Right ventricle myocardium inferior (tissue), 1 donor: ENCODE data around the gene OXCT1. TPM values are rescaled to one million over a fixed set of nuclear protein-coding genes. Genes with fewer than 3 reads are reported as not detected.
"Not testable (repeated sequence)": the region's sequence is repeated elsewhere in the genome, so short reads cannot be mapped to it uniquely, and the experiment has no call there.

ENCODE experiments used
- ATAC-seq: fragments of 200-7000 bp; cut with Tn5 transposase; one replicate; pipeline ENCODE4 v1.9.1; 2020; ENCODE audit warnings: mild to moderate bottlenecking, moderate library complexity
- DNase-seq: peaks from one replicate; pipeline ENCODE4 v3.0.0; 2021; ENCODE audit errors: missing footprints
- intact Hi-C: fragments of 100-400 bp; cut with DNase I; formaldehyde crosslinking; loops from one replicate; pipeline ENCODE4 v1.11.0; 2022
- total RNA-seq: library from RNA; stranded (reverse); fragmentation: NEBNext Ultra II Directional; extraction: Animal tissue kit (Norgen Biotek cat#: 25700); gene quantifications from one replicate; pipeline ENCODE4 v1.2.1, GENCODE V29; 2021
- donor health status: DM: no; HTN: yes; CAD: no; lungs with severe emphysema.

OXCT1 gene
- total RNA-seq, 1 donor from 2014 or later, result 128 TPM

- ATAC-seq (peak; percentile 65), DNase-seq (no peak)
- intact Hi-C loops, result no loop called here
These were observed 28.9 kb downstream of the OXCT1 start for GRCh38 chr5:41841325-41841724.

- intact Hi-C loops, result no loop called here
- DNase-seq, result no peak
- no peak for ATAC-seq
These were observed 30.0 kb downstream of the OXCT1 start for GRCh38 chr5:41840251-41840650.

GRCh38 chr5:41837793-41838192, 32.4 kb downstream of the OXCT1 start:
- DNase-seq, result no peak
- intact Hi-C loops, result loop anchor here (10.0 kb wide), 1 partner anchor 553 kb away; no protein-coding TSS in a partner anchor
- ATAC-seq, result no peak

- ATAC-seq (peak; percentile 91), DNase-seq (peak; percentile 65)
- intact Hi-C loops, result loop anchor here (10.0 kb wide), 1 partner anchor 551 kb away; no protein-coding TSS in a partner anchor
These were observed 34.6 kb downstream of the OXCT1 start for GRCh38 chr5:41835645-41836044.

GRCh38 chr5:41834506-41834905, 35.7 kb downstream of the OXCT1 start:
- DNase-seq, result no peak
- intact Hi-C loops, result loop anchor here (10.0 kb wide), 1 partner anchor 550 kb away; no protein-coding TSS in a partner anchor
- no peak for ATAC-seq

GRCh38 chr5:41832430-41832829, 37.8 kb downstream of the OXCT1 start:
- ATAC-seq, result no peak
- intact Hi-C loops, result loop anchor here (10.0 kb wide), 1 partner anchor 548 kb away; no protein-coding TSS in a partner anchor

GRCh38 chr5:41831155-41831554, 39.1 kb downstream of the OXCT1 start:
- intact Hi-C loops, result loop anchor here (10.0 kb wide), 1 partner anchor 546 kb away; no protein-coding TSS in a partner anchor
- no peak for DNase-seq
- ATAC-seq, result no peak

More at GRCh38 chr5:41832430-41832829, 37.8 kb downstream of the OXCT1 start:
- DNase-seq, result no peak

GRCh38 chr5:41827792-41828191, 42.4 kb downstream of the OXCT1 start:
- DNase-seq, result no peak
- intact Hi-C loops, result no loop called here
- no peak for ATAC-seq

GRCh38 chr5:41822036-41822435, 48.2 kb downstream of the OXCT1 start:
- ATAC-seq (no peak), DNase-seq (no peak)
- intact Hi-C loops, result no loop called here

- no peak for DNase-seq
- intact Hi-C loops, result no loop called here
- no peak for ATAC-seq
These were observed 49.2 kb downstream of the OXCT1 start for GRCh38 chr5:41821051-41821450.

GRCh38 chr5:41820150-41820549, 50.1 kb downstream of the OXCT1 start:
- DNase-seq (no peak), ATAC-seq (no peak)
- intact Hi-C loops, result no loop called here

- ATAC-seq, result no peak
- intact Hi-C loops, result no loop called here
- no peak for DNase-seq
These were observed 52.5 kb downstream of the OXCT1 start for GRCh38 chr5:41817625-41818301.

- intact Hi-C loops, result no loop called here
- DNase-seq (no peak), ATAC-seq (no peak)
These were observed 54.5 kb downstream of the OXCT1 start for GRCh38 chr5:41815663-41816229.

- ATAC-seq, result no peak
- intact Hi-C loops, result no loop called here
- DNase-seq, result no peak
These were observed 55.0 kb downstream of the OXCT1 start for GRCh38 chr5:41815261-41815660.

GRCh38 chr5:41814306-41814705, 55.9 kb downstream of the OXCT1 start:
- intact Hi-C loops, result not testable (repeated sequence)

GRCh38 chr5:41812156-41812555, 58.1 kb downstream of the OXCT1 start:
- intact Hi-C loops, result no loop called here

More at GRCh38 chr5:41814306-41814705, 55.9 kb downstream of the OXCT1 start:
- not testable (repeated sequence) for ATAC-seq, DNase-seq

GRCh38 chr5:41809128-41809527, 61.1 kb downstream of the OXCT1 start:
- intact Hi-C loops, result no loop called here
- ATAC-seq, result no peak
- no peak for DNase-seq

More at GRCh38 chr5:41812156-41812555, 58.1 kb downstream of the OXCT1 start:
- DNase-seq (no peak), ATAC-seq (no peak)

GRCh38 chr5:41808294-41808693, 61.9 kb downstream of the OXCT1 start:
- intact Hi-C loops, result no loop called here
- ATAC-seq (no peak), DNase-seq (no peak)

GRCh38 chr5:41797662-41798061, 72.6 kb downstream of the OXCT1 start:
- intact Hi-C loops, result no loop called here
- DNase-seq, result no peak
- ATAC-seq, result no peak

- ATAC-seq (no peak), DNase-seq (no peak)
- intact Hi-C loops, result no loop called here
These were observed 74.2 kb downstream of the OXCT1 start for GRCh38 chr5:41796061-41796460.
